ENCODE data around the gene ARHGAP9. TPM values are rescaled to one million over a fixed set of nuclear protein-coding genes. Genes with fewer than 3 reads are reported as not detected.

Gene ARHGAP9
- total and polyA plus RNA-seq, 2 of the 8 experiments (the other 6 are each of a cell fraction or from before 2014, with no cell fraction given) = 3.2 to 6.0 TPM

DNA sequence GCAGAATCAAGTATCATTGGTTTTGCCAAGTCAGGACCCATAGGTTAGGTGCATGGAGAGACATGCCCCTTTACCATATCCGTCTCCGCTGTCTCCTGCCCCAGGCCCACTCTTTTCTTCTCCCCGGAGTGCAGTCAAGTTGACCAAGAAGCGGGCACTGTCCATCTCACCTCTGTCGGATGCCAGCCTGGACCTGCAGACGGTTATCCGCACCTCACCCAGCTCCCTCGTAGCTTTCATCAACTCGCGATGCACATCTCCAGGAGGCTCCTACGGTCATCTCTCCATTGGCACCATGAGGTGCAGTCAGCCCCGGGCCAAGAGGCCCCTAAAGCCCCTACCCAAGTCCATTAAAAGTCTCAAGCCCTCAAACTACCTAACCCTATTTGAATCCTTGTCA is 15.1 kb downstream of the ARHGAP9 start:
- ChIA-PET POLR2A (ENCODE audit: partially characterized antibody) (interaction anchor here (4.8 kb wide), 1 partner anchor 10 kb away, joined by 25 read pairs; the partner anchor contains the start of gene INHBE), CTCF (ENCODE audit: partially characterized antibody) (interaction anchor here (1.0 to 18.5 kb wide), 3 partner anchors 9 to 157 kb away, joined by 3 to 441 read pairs (median 4); partner anchors contain the start of genes ARHGAP9, INHBE and MARS1)
- Histone ChIP-seq H3K4me1 (replicated peaks in 1 of 4; ENCODE audit: control insufficient read depth in 3 of 4, insufficient read depth in 4 of 4, low read length in 3 of 4) (peaks cover 0 to 4% (median 0%) of the 10 kb centered on the region in 4 experiments; a peak in 1 of 7 replicates), H3K9ac (replicated peaks in 1 of 4; ENCODE audit: extremely low read depth in 1 of 4, low read depth in 3 of 4, low read length in 3 of 4) (no peak overlapping the region), H4K8ac (ENCODE audit: extremely low read depth, insufficient read depth, low read length) (no peak overlapping the region), H2BK20ac (ENCODE audit: low read length) (no peak overlapping the region), H3K23ac (ENCODE audit: insufficient read length) (no peak overlapping the region), H3K27me3 (replicated peaks in 1 of 4; ENCODE audit: control insufficient read depth in 3 of 4, extremely low read depth in 1 of 4, insufficient read depth in 3 of 4, low read length in 3 of 4) (no peaks in the 10 kb centered on the region), H3K9me3 (ENCODE audit: insufficient read depth in 2 of 2, low read depth in 1 of 2, low read length in 1 of 2) (no peaks in the 10 kb centered on the region), H3K14ac (ENCODE audit: insufficient read length) (no peak overlapping the region), H3K18ac (ENCODE audit: extremely low read depth, low read length) (no peak overlapping the region), H3K36me3 (ENCODE audit: control insufficient read depth in 2 of 4, insufficient read depth in 4 of 4, low read length in 3 of 4) (peaks cover 0 to 11% (median 4%) of the 10 kb centered on the region in 4 experiments; a peak in 5 of 8 replicates), H2AK5ac (ENCODE audit: low read depth, low read length) (no peak overlapping the region), H3K79me2 (ENCODE audit: control insufficient read depth in 1 of 2, insufficient read depth in 2 of 2, low read length in 2 of 2) (peaks cover 0 to 4% of the 10 kb centered on the region in 2 experiments; a peak in 1 of 4 replicates), H2BK120ac (replicated peaks; ENCODE audit: low read depth, low read length) (no peak overlapping the region), H4K91ac (replicated peaks; ENCODE audit: insufficient read length, low read length) (no peak overlapping the region), H2BK15ac (ENCODE audit: low read length) (no peak overlapping the region), H4K5ac (ENCODE audit: insufficient read length, low read depth, low read length) (no peak overlapping the region), H2BK12ac (ENCODE audit: low read depth, low read length) (no peak overlapping the region), H3K23me2 (ENCODE audit: low read depth, low read length) (peaks cover 4% of the 10 kb centered on the region; the same call in 1 of the 2 replicates), H3K56ac (replicated peaks; ENCODE audit: insufficient read length, low read depth, low read length) (no peak overlapping the region), H4K20me1 (replicated peaks in 1 of 2; ENCODE audit: control insufficient read depth in 1 of 2, insufficient read depth in 2 of 2, low read length in 2 of 2) (peaks cover 0 to 2% of the 10 kb centered on the region in 2 experiments), H3K79me1 (ENCODE audit: low read depth, low read length) (no peaks in the 10 kb centered on the region), H2BK5ac (ENCODE audit: low read depth, low read length) (no peak overlapping the region), H3K4ac (replicated peaks; ENCODE audit: insufficient read length, low read depth, low read length) (no peak overlapping the region), H3K4me3 (ENCODE audit: extremely low read depth in 1 of 4, insufficient read depth in 2 of 4, low read depth in 3 of 4, low read length in 4 of 4) (no peak overlapping the region), H2AFZ (ENCODE audit: low read length) (no peak overlapping the region), H3K4me2 (ENCODE audit: insufficient read depth in 1 of 2, low read depth in 2 of 2, low read length in 2 of 2) (no peak overlapping the region), H3K27ac (ENCODE audit: low read depth, low read length) (no peak overlapping the region)
- 94% methylated on average over 12 of the region's 12 CpGs; no CpG with 5 or more reads in 1 of the 2 experiments for WGBS, 2 experiments (ENCODE audit: extremely low coverage in 1 of 2, insufficient coverage in 1 of 2, insufficient read length in 1 of 2, insufficient replicate concordance in 2 of 2, low coverage in 1 of 2, low lambda C conversion rate in 2 of 2, missing lambda C conversion rate in 1 of 2)
- no peak for FAIRE-seq
- TF ChIP-seq JUN (IDR thresholded peaks at IDR 0.05; ENCODE audit: low read depth, low read length) (no peak), CHD1 (IDR thresholded peaks at IDR 0.05; ENCODE audit: low read depth, low read length) (no peak), FOSL1 (IDR thresholded peaks at IDR 0.05; ENCODE audit: insufficient read depth, low read depth, low read length) (no peak), POU5F1 (IDR thresholded peaks at IDR 0.05; ENCODE audit: low read depth, low read length) (no peak), ASH2L (IDR thresholded peaks at IDR 0.05; ENCODE audit: low read length) (no peak)
- no peak for DNase-seq (ENCODE audit: low read depth in 1 of 2, low spot score in 2 of 2)

Measured in H1 (cell line).